OCI-LY7 (cell line): ENCODE results near the gene DAB1. TPM values are rescaled to one million over a fixed set of nuclear protein-coding genes. Genes with fewer than 3 reads are reported as not detected.

Experiments
- BruUV-seq: library from RNA; stranded (reverse); fragments of 400-500 nt; replicated peaks from 2 replicates; lab custom pipeline; 2021; lab: Mats Ljungman, UMichigan
- CTCF ChIA-PET: fragments of 300-600 bp; sonication (Branson Sonifier 250); formaldehyde crosslinking; loops from one replicate; lab custom pipeline; 2022; ENCODE audit warnings: antibody characterized with exemption; ENCODE audit not compliant: unreplicated experiment; lab: Charles Lee
- POLR2A ChIA-PET: fragments of 300-600 bp; sonication (Branson Sonifier 250); formaldehyde crosslinking; loops from one replicate; lab custom pipeline; 2022; ENCODE audit warnings: antibody characterized with exemption; lab: Charles Lee
- DNase-seq: peaks from one replicate; pipeline ENCODE4 v3.0.0-alpha.2; 2015; ENCODE audit warnings: low spot score
- H2AFZ ChIP-seq: fragments of 200-600 bp; sonication (generic), shearing (Covaris generic); 2 replicates; pipeline ENCODE4 v1.6.1; 2014; ENCODE audit warnings: mild to moderate bottlenecking, antibody characterized with exemption, low read length, moderate library complexity
- H3K27ac ChIP-seq: fragments of 200-600 bp; sonication (generic); 2 replicates; pipeline ENCODE4 v1.5.1; 2014; ENCODE audit warnings: mixed run types, low read depth, mild to moderate bottlenecking, moderate library complexity, low read length, inconsistent platforms; ENCODE audit not compliant: poor library complexity, severe bottlenecking
- H3K36me3 ChIP-seq: fragments of 200-600 bp; sonication (generic); 2 replicates; pipeline ENCODE4 v1.6.1; 2014; ENCODE audit warnings: mild to moderate bottlenecking, antibody characterized with exemption, low read length, moderate library complexity, mixed read lengths; ENCODE audit not compliant: insufficient read depth
- H3K4me1 ChIP-seq: fragments of 200-600 bp; sonication (generic); 2 replicates; pipeline ENCODE4 v1.5.1; 2014; ENCODE audit warnings: mild to moderate bottlenecking, low read length; ENCODE audit not compliant: insufficient read depth, poor library complexity, severe bottlenecking
- H3K4me2 ChIP-seq: fragments of 200-600 bp; sonication (generic); 2 replicates; pipeline ENCODE4 v1.6.1; 2014; ENCODE audit warnings: mild to moderate bottlenecking, low read length
- H3K4me3 ChIP-seq: fragments of 200-600 bp; sonication (generic); 2 replicates; pipeline ENCODE4 v1.5.1; 2014; ENCODE audit warnings: mild to moderate bottlenecking, low read depth, low read length; ENCODE audit not compliant: poor library complexity, severe bottlenecking
- H3K79me2 ChIP-seq: fragments of 200-600 bp; sonication (generic); 2 replicates; pipeline ENCODE4 v1.6.1; 2016; ENCODE audit warnings: low read depth, mild to moderate bottlenecking, low read length, moderate library complexity, mixed read lengths; ENCODE audit not compliant: insufficient read depth
- H3K9me2 ChIP-seq: fragments of 200-600 bp; sonication (generic); 2 replicates; pipeline ENCODE4 v1.6.1; 2016; ENCODE audit warnings: mild to moderate bottlenecking, low read length, mixed read lengths; ENCODE audit not compliant: insufficient read depth
- H3K9me3 ChIP-seq: fragments of 200-600 bp; sonication (generic); 2 replicates; pipeline ENCODE4 v1.6.1; 2014; ENCODE audit warnings: mild to moderate bottlenecking, mixed run types, low read length, mixed read lengths
- H4K20me1 ChIP-seq: fragments of 200-600 bp; sonication (generic); 2 replicates; pipeline ENCODE4 v1.6.1; 2014; ENCODE audit warnings: mild to moderate bottlenecking, antibody characterized with exemption, low read length, moderate library complexity, mixed read lengths; ENCODE audit not compliant: insufficient read depth
- EZH2phosphoT487 ChIP-seq: fragments of 200-600 bp; sonication (generic); IDR thresholded peaks from 2 replicates; pipeline ENCODE4 v1.6.1; 2018; ENCODE audit warnings: low read depth, borderline replicate concordance, mild to moderate bottlenecking, mixed run types, antibody characterized with exemption, low read length, moderate library complexity, mixed read lengths
- intact Hi-C: fragments of 100-400 bp; cut with micrococcal nuclease; formaldehyde crosslinking; loops from one replicate; pipeline ENCODE4 v1.10.0; 2022; ENCODE audit not compliant: unreplicated experiment
- total RNA-seq, 2 experiments: library from RNA; depleted of rRNA in 1 of 2; stranded (reverse); fragments of >200 nt in 1 of 2; shearing (Covaris generic) in 1 of 2; gene quantifications; 2 replicates each; pipeline ENCODE4 v1.2.3, GENCODE V29; 2014 to 2022
- TF ChIP-seq, protein P1 (sequence below): fragments of 200-600 bp; sonication (generic); conservative IDR thresholded peaks from 2 replicates; pipeline ENCODE4 v1.5.1; 2014; ENCODE audit warnings: mild to moderate bottlenecking, antibody characterized with exemption, low read length, moderate library complexity, mixed read lengths

The DAB1 gene
- total RNA-seq, 2 experiments from 2014 or later, result not detected

DNA sequence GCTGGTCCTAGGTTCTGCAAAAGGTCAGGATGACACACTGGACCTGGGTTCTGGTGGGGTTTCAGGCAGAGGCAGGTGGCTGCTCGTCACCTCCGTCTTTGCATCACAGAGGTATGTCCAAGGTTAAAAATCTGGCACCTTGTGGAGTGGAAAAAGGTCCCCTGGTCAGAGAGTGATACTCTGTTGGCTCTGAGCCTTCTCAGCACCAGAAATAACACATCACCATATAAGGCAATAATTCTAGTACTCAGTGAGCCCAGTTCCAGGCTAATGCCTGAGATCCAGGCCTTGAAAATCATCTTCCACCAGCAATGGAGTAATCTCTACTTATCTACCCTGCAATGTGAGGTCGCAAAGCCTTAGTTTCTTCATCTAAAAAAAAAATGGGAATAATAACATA lies 330.7 kb downstream of the DAB1 start:
- Histone ChIP-seq H3K36me3 (no peaks in the 10 kb centered on the region), H3K9me3 (no peaks in the 10 kb centered on the region), H4K20me1 (no peaks in the 10 kb centered on the region), H2AFZ (no peak overlapping the region), H3K4me2 (no peak overlapping the region), H3K4me3 (no peak overlapping the region), H3K79me2 (no peaks in the 10 kb centered on the region), H3K27ac (no peak overlapping the region), H3K4me1 (no peaks in the 10 kb centered on the region), H3K9me2 (no peaks in the 10 kb centered on the region)
- intact Hi-C loops, result no loop called here
- ChIA-PET POLR2A (interaction anchor here (0.7 kb wide), 1 partner anchor 937 kb away, joined by 3 read pairs; no protein-coding TSS in a partner anchor), CTCF (no interaction called here)
- TF ChIP-seq, protein P1, sequence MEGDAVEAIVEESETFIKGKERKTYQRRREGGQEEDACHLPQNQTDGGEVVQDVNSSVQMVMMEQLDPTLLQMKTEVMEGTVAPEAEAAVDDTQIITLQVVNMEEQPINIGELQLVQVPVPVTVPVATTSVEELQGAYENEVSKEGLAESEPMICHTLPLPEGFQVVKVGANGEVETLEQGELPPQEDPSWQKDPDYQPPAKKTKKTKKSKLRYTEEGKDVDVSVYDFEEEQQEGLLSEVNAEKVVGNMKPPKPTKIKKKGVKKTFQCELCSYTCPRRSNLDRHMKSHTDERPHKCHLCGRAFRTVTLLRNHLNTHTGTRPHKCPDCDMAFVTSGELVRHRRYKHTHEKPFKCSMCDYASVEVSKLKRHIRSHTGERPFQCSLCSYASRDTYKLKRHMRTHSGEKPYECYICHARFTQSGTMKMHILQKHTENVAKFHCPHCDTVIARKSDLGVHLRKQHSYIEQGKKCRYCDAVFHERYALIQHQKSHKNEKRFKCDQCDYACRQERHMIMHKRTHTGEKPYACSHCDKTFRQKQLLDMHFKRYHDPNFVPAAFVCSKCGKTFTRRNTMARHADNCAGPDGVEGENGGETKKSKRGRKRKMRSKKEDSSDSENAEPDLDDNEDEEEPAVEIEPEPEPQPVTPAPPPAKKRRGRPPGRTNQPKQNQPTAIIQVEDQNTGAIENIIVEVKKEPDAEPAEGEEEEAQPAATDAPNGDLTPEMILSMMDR, result no peak
- no TSS peak for BruUV-seq
- no peak for DNase-seq

DNA sequence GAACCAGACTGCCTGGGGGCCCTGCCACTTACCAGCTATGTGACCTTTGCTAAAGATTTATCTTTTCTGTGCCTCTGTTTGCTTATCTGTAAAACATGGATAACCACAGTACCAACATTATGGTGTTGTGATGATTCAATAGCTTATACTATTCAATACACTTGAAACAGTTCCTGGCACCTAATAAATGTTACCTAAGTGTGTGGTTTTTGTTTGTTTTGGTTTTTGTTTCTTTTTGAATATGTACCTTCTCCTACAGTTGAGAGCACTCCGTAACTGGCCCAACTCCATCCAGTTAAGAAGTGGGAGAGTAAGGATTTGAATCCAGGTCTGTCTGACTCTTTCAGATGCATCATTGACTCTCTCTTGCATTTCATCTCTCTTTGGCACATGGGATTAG lies 332.2 kb downstream of the DAB1 start:
- Histone ChIP-seq H2AFZ (no peak overlapping the region), H4K20me1 (no peaks in the 10 kb centered on the region), H3K79me2 (no peaks in the 10 kb centered on the region), H3K27ac (no peak overlapping the region), H3K9me3 (no peaks in the 10 kb centered on the region), H3K4me2 (no peak overlapping the region), H3K4me3 (no peak overlapping the region), H3K4me1 (no peaks in the 10 kb centered on the region), H3K9me2 (no peaks in the 10 kb centered on the region), H3K36me3 (no peaks in the 10 kb centered on the region)
- TF ChIP-seq, protein P1, result no peak
- no peak for TF ChIP-seq EZH2phosphoT487
- CTCF ChIA-PET, result no interaction called here
- no TSS peak for BruUV-seq
- no peak for DNase-seq
- intact Hi-C loops, result no loop called here
- POLR2A ChIA-PET, result no interaction called here

DNA sequence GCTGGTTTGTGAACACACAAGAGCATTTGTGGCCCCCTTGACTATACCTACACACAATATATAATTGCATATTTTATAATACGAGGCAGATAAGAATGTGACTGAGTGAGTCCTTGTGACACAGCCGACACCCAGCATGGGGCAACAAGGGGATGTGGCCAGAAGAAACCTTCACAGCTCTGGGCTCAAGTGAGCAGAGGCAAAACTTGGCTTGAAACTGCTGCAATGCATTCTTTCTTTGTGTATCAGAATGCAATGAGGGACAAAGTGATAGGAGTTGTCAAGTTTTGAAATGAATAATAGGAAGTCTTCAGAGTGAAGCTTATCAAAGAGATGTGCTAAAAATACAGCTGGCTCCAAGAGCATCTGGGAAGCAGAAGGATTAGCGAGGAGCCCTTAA lies 334.0 kb downstream of the DAB1 start:
- intact Hi-C loops, result no loop called here
- ChIA-PET POLR2A (no interaction called here), CTCF (no interaction called here)
- Histone ChIP-seq H3K4me3 (no peak overlapping the region), H3K36me3 (no peaks in the 10 kb centered on the region), H3K4me1 (no peaks in the 10 kb centered on the region), H3K9me2 (no peaks in the 10 kb centered on the region), H4K20me1 (no peaks in the 10 kb centered on the region), H3K9me3 (no peaks in the 10 kb centered on the region), H2AFZ (no peak overlapping the region), H3K4me2 (no peak overlapping the region), H3K79me2 (no peaks in the 10 kb centered on the region), H3K27ac (no peak overlapping the region)
- no peak for DNase-seq
- no TSS peak for BruUV-seq
- TF ChIP-seq, protein P1, result no peak
- TF ChIP-seq EZH2phosphoT487, result no peak
